GM12875 (cell line): ENCODE results near the gene ZNF425.
"Not testable (repeated sequence)": the region's sequence is repeated elsewhere in the genome, so short reads cannot be mapped to it uniquely, and the experiment has no call there.

Experiments used
- H3K4me3 ChIP-seq: one replicate; pipeline ENCODE4 v1.5.1; 2011; ENCODE audit warnings: low read depth, low read length, control low read depth
- TF ChIP-seq, protein P1 (sequence below): IDR thresholded peaks from 2 replicates; pipeline ENCODE4 v1.5.1; 2011; ENCODE audit warnings: low read depth, mild to moderate bottlenecking, control low read depth, inconsistent platforms, low read length, moderate library complexity, borderline replicate concordance; ENCODE audit not compliant: insufficient read depth

The ZNF425 gene

GRCh38 chr7:149147072-149147751, 21.1 kb upstream of the ZNF425 start, which contains the start of gene ZNF398:
Gene ZNF398 (plus strand): TSS chr7:149147453. CDS start chr7:149147743, 290 bp downstream.
- H3K4me3 ChIP-seq = peak within 1 kb of the TSS; percentile 93
- TF ChIP-seq, protein P1, sequence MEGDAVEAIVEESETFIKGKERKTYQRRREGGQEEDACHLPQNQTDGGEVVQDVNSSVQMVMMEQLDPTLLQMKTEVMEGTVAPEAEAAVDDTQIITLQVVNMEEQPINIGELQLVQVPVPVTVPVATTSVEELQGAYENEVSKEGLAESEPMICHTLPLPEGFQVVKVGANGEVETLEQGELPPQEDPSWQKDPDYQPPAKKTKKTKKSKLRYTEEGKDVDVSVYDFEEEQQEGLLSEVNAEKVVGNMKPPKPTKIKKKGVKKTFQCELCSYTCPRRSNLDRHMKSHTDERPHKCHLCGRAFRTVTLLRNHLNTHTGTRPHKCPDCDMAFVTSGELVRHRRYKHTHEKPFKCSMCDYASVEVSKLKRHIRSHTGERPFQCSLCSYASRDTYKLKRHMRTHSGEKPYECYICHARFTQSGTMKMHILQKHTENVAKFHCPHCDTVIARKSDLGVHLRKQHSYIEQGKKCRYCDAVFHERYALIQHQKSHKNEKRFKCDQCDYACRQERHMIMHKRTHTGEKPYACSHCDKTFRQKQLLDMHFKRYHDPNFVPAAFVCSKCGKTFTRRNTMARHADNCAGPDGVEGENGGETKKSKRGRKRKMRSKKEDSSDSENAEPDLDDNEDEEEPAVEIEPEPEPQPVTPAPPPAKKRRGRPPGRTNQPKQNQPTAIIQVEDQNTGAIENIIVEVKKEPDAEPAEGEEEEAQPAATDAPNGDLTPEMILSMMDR = peak; percentile 81

DNA sequence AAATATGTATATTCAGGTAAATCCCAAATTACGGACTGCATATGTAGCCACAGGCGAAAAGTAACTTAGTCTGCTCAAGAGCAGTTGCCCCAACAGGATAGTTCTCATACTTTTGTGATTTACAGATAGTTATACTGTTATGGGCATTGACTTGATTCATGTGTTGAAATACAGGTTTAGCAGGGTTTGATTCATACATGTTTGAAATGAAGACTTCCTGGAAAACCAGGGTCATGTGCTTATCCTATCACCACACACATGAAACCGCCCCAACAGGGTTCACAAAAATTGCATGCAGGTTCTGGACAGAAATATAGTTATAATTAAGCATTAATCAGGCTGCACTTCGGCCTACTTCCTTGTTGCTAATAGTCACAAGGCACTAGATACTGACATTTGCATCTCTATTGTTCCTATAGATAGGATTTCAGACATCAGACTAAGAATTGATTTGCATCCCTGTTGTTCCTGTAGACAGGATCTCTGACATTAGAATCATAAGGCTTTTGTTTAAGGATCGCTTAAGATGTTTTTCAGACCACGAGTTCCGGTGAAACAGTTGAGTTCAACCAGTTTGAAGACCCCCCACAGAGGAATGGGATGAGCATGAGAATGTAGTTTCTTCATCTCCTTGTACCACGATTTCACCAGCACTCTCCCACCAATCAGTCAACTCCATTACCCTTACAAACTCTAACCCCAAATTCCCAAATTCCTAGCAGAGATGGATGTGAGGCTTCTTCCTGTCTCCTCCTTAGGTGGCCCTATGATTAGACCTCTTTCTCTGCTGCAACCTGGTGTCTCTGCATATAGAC, 19.1 kb upstream of the ZNF425 start:
- H3K4me3 ChIP-seq = peak overlapping the region; percentile 93
- TF ChIP-seq, protein P1 = no peak

GRCh38 chr7:149144436-149144922, 18.4 kb upstream of the ZNF425 start:
- H3K4me3 ChIP-seq = not testable (repeated sequence)

GRCh38 chr7:149141893-149142292, 15.8 kb upstream of the ZNF425 start:
- TF ChIP-seq, protein P1 = no peak
- no peak overlapping the region for H3K4me3 ChIP-seq

DNA sequence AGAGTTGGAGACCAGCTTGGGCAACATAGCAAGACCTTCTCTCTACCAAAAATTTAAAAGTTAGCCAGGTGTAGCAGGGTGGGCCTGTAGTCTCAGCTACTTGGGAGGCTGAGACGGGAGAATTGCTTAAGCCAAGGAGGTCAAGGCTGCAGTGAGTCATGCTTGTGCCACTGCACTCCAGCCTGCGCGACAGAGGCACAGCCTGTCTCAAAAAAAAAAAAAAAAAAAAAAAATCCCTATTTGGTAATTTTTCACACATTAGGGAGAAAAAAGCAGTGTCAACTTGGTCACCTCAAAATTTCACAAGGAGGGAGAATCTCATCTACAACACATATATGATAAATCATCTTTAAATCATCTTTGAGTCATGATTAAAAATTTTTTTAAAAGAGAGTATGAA, 14.7 kb upstream of the ZNF425 start:
- H3K4me3 ChIP-seq = no peak overlapping the region
- TF ChIP-seq, protein P1 = no peak

- TF ChIP-seq, protein P1 = no peak
Measured at GRCh38 chr7:149136118-149136517, 10.0 kb upstream of the ZNF425 start.

GRCh38 chr7:149133028-149133710, 7.0 kb upstream of the ZNF425 start:
- no peak overlapping the region for H3K4me3 ChIP-seq
- TF ChIP-seq, protein P1 = no peak

More at GRCh38 chr7:149136118-149136517, 10.0 kb upstream of the ZNF425 start:
- H3K4me3 ChIP-seq = no peak overlapping the region
